Vagina (tissue), 2 donors: ENCODE measurements around the gene GPR156.

ENCODE experiments used
- POLR2A ChIP-seq, 2 donors: fragments of 450-650 bp; IDR thresholded peaks; one replicate each; pipeline ENCODE4 v1.6.1; 2017; ENCODE audit warnings: antibody characterized with exemption in 2 of 2, mild to moderate bottlenecking in 2 of 2, moderate library complexity in 2 of 2
- POLR2AphosphoS5 ChIP-seq, 2 donors: sonication (generic); formaldehyde crosslinking; IDR thresholded peaks; one replicate each; pipeline ENCODE4 v1.9.0; 2017; ENCODE audit warnings: antibody characterized with exemption in 2 of 2, mild to moderate bottlenecking in 2 of 2, low read depth in 1 of 2; ENCODE audit not compliant: insufficient read depth in 1 of 2
- TF ChIP-seq, protein P1 (sequence below), 3 experiments: fragments of 450-650 bp in 2 of 3; fragments of 200-600 bp in 1 of 3; sonication (generic) in 1 of 3; IDR thresholded peaks; one replicate each; pipeline ENCODE4 v1.5.1; 2017 to 2019; ENCODE audit warnings: antibody characterized with exemption in 3 of 3, mild to moderate bottlenecking in 2 of 3, moderate library complexity in 2 of 3

DNA sequence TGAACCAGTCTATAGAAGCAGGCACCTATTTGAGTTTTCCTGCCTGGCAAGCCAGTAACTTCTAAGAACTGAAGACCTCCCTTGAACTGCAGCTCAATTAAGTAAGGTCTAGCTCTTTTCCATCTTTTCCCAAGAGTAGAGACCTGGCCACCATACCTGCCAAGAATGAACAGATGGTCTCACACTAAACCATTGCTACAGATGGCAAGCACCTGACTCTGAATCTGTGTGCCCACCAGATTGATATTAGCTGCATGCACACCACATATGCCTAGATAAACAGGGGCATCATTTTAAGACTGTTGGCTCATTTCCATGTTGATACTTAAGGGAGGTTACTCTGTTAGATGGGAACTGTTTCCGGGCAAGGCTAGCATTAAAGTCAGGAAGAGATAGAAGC is 156.0 kb downstream of the GPR156 start:
- TF ChIP-seq, protein P1, sequence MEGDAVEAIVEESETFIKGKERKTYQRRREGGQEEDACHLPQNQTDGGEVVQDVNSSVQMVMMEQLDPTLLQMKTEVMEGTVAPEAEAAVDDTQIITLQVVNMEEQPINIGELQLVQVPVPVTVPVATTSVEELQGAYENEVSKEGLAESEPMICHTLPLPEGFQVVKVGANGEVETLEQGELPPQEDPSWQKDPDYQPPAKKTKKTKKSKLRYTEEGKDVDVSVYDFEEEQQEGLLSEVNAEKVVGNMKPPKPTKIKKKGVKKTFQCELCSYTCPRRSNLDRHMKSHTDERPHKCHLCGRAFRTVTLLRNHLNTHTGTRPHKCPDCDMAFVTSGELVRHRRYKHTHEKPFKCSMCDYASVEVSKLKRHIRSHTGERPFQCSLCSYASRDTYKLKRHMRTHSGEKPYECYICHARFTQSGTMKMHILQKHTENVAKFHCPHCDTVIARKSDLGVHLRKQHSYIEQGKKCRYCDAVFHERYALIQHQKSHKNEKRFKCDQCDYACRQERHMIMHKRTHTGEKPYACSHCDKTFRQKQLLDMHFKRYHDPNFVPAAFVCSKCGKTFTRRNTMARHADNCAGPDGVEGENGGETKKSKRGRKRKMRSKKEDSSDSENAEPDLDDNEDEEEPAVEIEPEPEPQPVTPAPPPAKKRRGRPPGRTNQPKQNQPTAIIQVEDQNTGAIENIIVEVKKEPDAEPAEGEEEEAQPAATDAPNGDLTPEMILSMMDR (IDR thresholded peaks at IDR 0.05): no peak
- TF ChIP-seq POLR2A (IDR thresholded peaks at IDR 0.05) (no peak), POLR2AphosphoS5 (IDR thresholded peaks at IDR 0.05; ENCODE audit: insufficient read depth in 1 of 2, low read depth in 1 of 2) (no peak)
